K562 (cell line): Measurements from ENCODE around the gene OSM. TPM values are rescaled to one million over a fixed set of nuclear protein-coding genes. Genes with fewer than 3 reads are reported as not detected.

Source experiments
- ATAC-seq: fragments of 200-7000 bp; cut with Tn5 transposase; 3 replicates; pipeline ENCODE4 v1.9.1; 2020; ENCODE audit warnings: moderate library complexity
- BruUV-seq: library from RNA; stranded (reverse); fragments of 400-500 nt; replicated peaks from 2 replicates; lab custom pipeline; 2021; lab: Mats Ljungman, UMichigan
- CTCF ChIA-PET: fragments of 300-600 bp; formaldehyde crosslinking; extraction: SDS; loops from one replicate; lab custom pipeline; 2021; ENCODE audit warnings: low intra/inter-chr PET ratio; lab: Yijun Ruan, JAX
- POLR2A ChIA-PET: fragments of 300-600, 350-650 bp; sonication (Branson Sonifier 250); formaldehyde crosslinking; extraction: SDS; loops from one replicate; lab custom pipeline; 2021; ENCODE audit warnings: antibody characterized with exemption, inconsistent platforms; lab: Yijun Ruan, JAX
- DNase-seq, 4 experiments: peaks; one replicate each; pipeline versions ENCODE4 v3.0.0 to v3.0.0-alpha.2; 2011 to 2018; ENCODE audit warnings: low spot score in 3 of 4, mixed read lengths in 3 of 4; ENCODE audit errors: extremely low read depth in 1 of 4
- FAIRE-seq: peaks from 2 replicates; lab custom pipeline; 2011; peaks lifted over from hg19 to GRCh38; lab: Jason Lieb, UNC
- H2AFZ ChIP-seq: 2 replicates; pipeline ENCODE4 v1.6.0; 2011; ENCODE audit warnings: low read depth, low read length, control low read depth, inconsistent platforms
- H3K27ac ChIP-seq: fragments of 200-600 bp; 3 replicates; pipeline ENCODE4 v1.8.0; 2011; ENCODE audit warnings: low read depth, mild to moderate bottlenecking, control low read depth, inconsistent platforms, low read length, moderate library complexity, mixed read lengths; ENCODE audit errors: extremely low read depth
- H3K27me3 ChIP-seq, 2 experiments: fragments of 300-600 bp in 1 of 2; 2 replicates in 1 of 2; 3 replicates in 1 of 2; pipeline versions ENCODE4 v1.6.0 to v1.8.0; 2011; ENCODE audit warnings: inconsistent platforms in 2 of 2, low read length in 2 of 2, mild to moderate bottlenecking in 1 of 2, mixed read lengths in 1 of 2, moderate library complexity in 1 of 2; ENCODE audit not compliant: control insufficient read depth in 2 of 2, insufficient read depth in 2 of 2
- H3K36me3 ChIP-seq: fragments of 300-600 bp; 3 replicates; pipeline ENCODE4 v1.8.0; 2011; ENCODE audit warnings: mild to moderate bottlenecking, low read length, inconsistent platforms; ENCODE audit not compliant: control insufficient read depth, insufficient read depth
- H3K4me1 ChIP-seq, 2 experiments: fragments of 200-600 bp in 1 of 2; replicated peaks in 1 of 2; 2 replicates in 1 of 2; 3 replicates in 1 of 2; pipeline versions ENCODE4 v1.5.1 to v1.8.0; 2011; ENCODE audit warnings: inconsistent platforms in 2 of 2, low read length in 2 of 2, mild to moderate bottlenecking in 1 of 2, mixed read lengths in 1 of 2, moderate library complexity in 1 of 2; ENCODE audit not compliant: control insufficient read depth in 2 of 2, insufficient read depth in 2 of 2
- H3K4me2 ChIP-seq: 2 replicates; pipeline ENCODE4 v1.6.1; 2011; ENCODE audit warnings: low read length, control low read depth, inconsistent platforms, mixed read lengths; ENCODE audit not compliant: insufficient read depth
- H3K4me3 ChIP-seq: fragments of 200-600 bp; sonication (generic), shearing (Covaris generic); 2 replicates; pipeline ENCODE4 v1.5.1; 2016; ENCODE audit warnings: control low read depth, inconsistent platforms
- H3K79me2 ChIP-seq: fragments of 200-600 bp; 3 replicates; pipeline ENCODE4 v1.8.0; 2011; ENCODE audit warnings: low read length, inconsistent platforms; ENCODE audit not compliant: control insufficient read depth, insufficient read depth
- H3K9ac ChIP-seq, 2 experiments: 2 replicates each; pipeline versions ENCODE4 v1.6.0 to v1.6.1; 2011; ENCODE audit warnings: low read depth in 2 of 2, low read length in 2 of 2, control low read depth in 1 of 2, inconsistent platforms in 1 of 2, mild to moderate bottlenecking in 1 of 2, mixed read lengths in 1 of 2; ENCODE audit not compliant: insufficient read depth in 1 of 2
- H3K9me1 ChIP-seq: one replicate; pipeline ENCODE4 v1.6.0; 2011; ENCODE audit warnings: inconsistent platforms, mild to moderate bottlenecking, low read length, moderate library complexity; ENCODE audit not compliant: control insufficient read depth, insufficient read depth
- H3K9me3 ChIP-seq: replicated peaks from 2 replicates; pipeline ENCODE4 v1.5.1; 2011; ENCODE audit warnings: low read depth, low read length, inconsistent platforms; ENCODE audit not compliant: control insufficient read depth, insufficient read depth
- H4K20me1 ChIP-seq: replicated peaks from 2 replicates; pipeline ENCODE4 v1.6.1; 2011; ENCODE audit warnings: low read length, inconsistent platforms, mixed read lengths; ENCODE audit not compliant: control insufficient read depth, insufficient read depth
- BCL6 ChIP-seq: fragments of 250-450 bp; sonication (Bioruptor Pico); IDR thresholded peaks from 2 replicates; pipeline ENCODE4 v1.4.0; 2020
- BCOR ChIP-seq: fragments of 450-650 bp; IDR thresholded peaks from 2 replicates; pipeline ENCODE4 v1.6.1; 2016
- FOXJ3 ChIP-seq: sonication (generic); formaldehyde crosslinking; IDR thresholded peaks from 2 replicates; pipeline ENCODE4 v1.4.0; 2020; ENCODE audit warnings: mild to moderate bottlenecking, missing genetic modification reagents
- HMG20B ChIP-seq: fragments of 250-450 bp; sonication (Bioruptor Pico); IDR thresholded peaks from 2 replicates; pipeline ENCODE4 v1.5.0; 2021; ENCODE audit warnings: mild to moderate bottlenecking
- KAT7 ChIP-seq: sonication (generic); formaldehyde crosslinking; IDR thresholded peaks from 2 replicates; pipeline ENCODE4 v1.8.0; 2022; ENCODE audit warnings: missing genetic modification reagents, mild to moderate bottlenecking, borderline replicate concordance
- KDM1A ChIP-seq, 2 experiments: fragments of 450-650 bp; IDR thresholded peaks; 2 replicates each; pipeline ENCODE4 v1.6.1; 2016; ENCODE audit warnings: mild to moderate bottlenecking in 2 of 2
- PTBP1 ChIP-seq: fragments of 200-400 bp; formaldehyde crosslinking; IDR thresholded peaks from 2 replicates; pipeline ENCODE4 v1.6.1; 2017; ENCODE audit warnings: low read depth, low read length
- PTTG1 ChIP-seq: fragments of 450-650 bp; IDR thresholded peaks from 2 replicates; pipeline ENCODE4 v1.6.1; 2016; ENCODE audit warnings: low read depth, mild to moderate bottlenecking, missing genetic modification characterization, missing compliant biosample characterization
- RBM25 ChIP-seq: fragments of 200-400 bp; formaldehyde crosslinking; IDR thresholded peaks from 2 replicates; pipeline ENCODE4 v1.6.1; 2018; ENCODE audit warnings: low read length, low read depth, moderate library complexity; ENCODE audit not compliant: severe bottlenecking
- SMARCA5 ChIP-seq: fragments of 450-650 bp; IDR thresholded peaks from 2 replicates; pipeline ENCODE4 v1.6.1; 2016
- SNRNP70 ChIP-seq: fragments of 200-400 bp; formaldehyde crosslinking; optimal IDR thresholded peaks from 2 replicates; pipeline ENCODE3; 2017; ENCODE audit warnings: low read depth, low read length
- TRIM28 ChIP-seq: fragments of 450-650 bp; IDR thresholded peaks from 2 replicates; pipeline ENCODE4 v1.6.1; 2017
- ZBTB7A ChIP-seq: IDR thresholded peaks from 2 replicates; pipeline ENCODE4 v1.6.1; 2011; ENCODE audit warnings: low read depth, mild to moderate bottlenecking, low read length, moderate library complexity, borderline replicate concordance; ENCODE audit not compliant: control insufficient read depth
- ZFP36 ChIP-seq: fragments of 150-350 bp; IDR thresholded peaks from 2 replicates; pipeline ENCODE4 v1.6.1; 2018; ENCODE audit warnings: low read length, low read depth; ENCODE audit not compliant: partially characterized antibody
- ZFX ChIP-seq: sonication (generic); formaldehyde crosslinking; IDR thresholded peaks from 2 replicates; pipeline ENCODE4 v1.8.0; 2022; ENCODE audit warnings: mild to moderate bottlenecking, missing genetic modification reagents, moderate library complexity
- WGBS: fragments of 100-300 bp; shearing (Covaris generic); methylation state at CpG from one replicate; pipeline ENCODE4 v1.1.6; 2016; ENCODE audit warnings: low coverage, mixed read lengths; ENCODE audit not compliant: insufficient coverage; ENCODE audit errors: missing lambda C conversion rate; 5-methylcytosine and 5-hydroxymethylcytosine counted together
- in situ Hi-C: fragments of 300-500 bp; cut with MboI; formaldehyde crosslinking; loops from 4 replicates; pipeline ENCODE4 v1.15.0; 2018; ENCODE audit warnings: inconsistent platforms, mixed read lengths
- intact Hi-C: fragments of 100-400 bp; cut with micrococcal nuclease; formaldehyde crosslinking; loops from 2 replicates; pipeline ENCODE4 v1.14.2; 2022
- polyA plus RNA-seq, 8 experiments: library from polyadenylated mRNA; depleted of rRNA in 4 of 8; stranded (reverse) in 5 of 8; unstranded in 3 of 8; fragments of >200 nt; fragmentation: Nextera tagmentation in 2 of 8; fragmentation: Illumina TruSeq in 1 of 8; extraction: Ambion mirVana in 2 of 8; extraction: Trizol in 1 of 8; gene quantifications; 2 replicates each; pipeline versions ENCODE4 v1.2.1 to v1.2.3, GENCODE V29; 2011 to 2014; ENCODE audit warnings: inconsistent platforms in 1 of 8, missing spikeins in 1 of 8
- total RNA-seq, 7 experiments: library from RNA; depleted of rRNA in 6 of 7; stranded (reverse); fragments of >200 nt in 6 of 7; fragmentation: Illumina TruSeq in 2 of 7; extraction: Trizol in 2 of 7; gene quantifications; 2 replicates each; pipeline versions ENCODE4 v1.2.1 to v1.2.3, GENCODE V29; 2011 to 2021; ENCODE audit warnings: low replicate concordance in 1 of 7

The OSM gene
- total and polyA plus RNA-seq, 9 of the 15 experiments (the other 6 are each of a cell fraction or from before 2014, with no cell fraction given): 0.22 TPM; not detected in 8

GRCh38 chr22:30288419-30289140 is 21.9 kb upstream of the OSM start:
- WGBS: 34% methylated on average over 20 of the region's 27 CpGs
- Histone ChIP-seq H3K9me1 (no peaks in the 10 kb centered on the region), H3K4me3 (peak overlapping the region; percentile 58), H3K27ac (no peak overlapping the region), H3K27me3 (no peaks in the 10 kb centered on the region), H4K20me1 (peaks cover 6% of the 10 kb centered on the region; the same call in 1 of the 2 replicates), H2AFZ (peak overlapping the region; percentile 77; the same call in 1 of the 2 replicates), H3K9me3 (no peaks in the 10 kb centered on the region), H3K9ac (peak overlapping the region in 1 of 2 experiments; percentile 84; a peak in 3 of 4 replicates)
- DNase-seq: no peak
- FAIRE-seq: no peak
- intact Hi-C loops: loop anchor here (2.0 kb wide), 1 partner anchor 38 kb away; the partner anchor contains the start of gene TBC1D10A
- BruUV-seq: no TSS peak
- in situ Hi-C loops: loop anchor here (10.0 kb wide), 1 partner anchor 316 kb away; the partner anchor contains the start of gene TCN2
- TF ChIP-seq SNRNP70 (no peak), BCL6 (CRISPR knock-in tag) (no peak), BCOR (peak; percentile 87), PTBP1 (0 out of 2 replicates have a peak, but pooled peaks have one; percentile 36), KDM1A (IDR thresholded peaks at IDR 0.05) (peak; percentile 35 to 64; a peak in 3 of 4 replicates), KAT7 (CRISPR knock-in tag) (no peak), ZFP36 (peak; percentile 77), TRIM28 (no peak), PTTG1 (tag) (no peak), FOXJ3 (no peak), HMG20B (CRISPR knock-in tag) (no peak), RBM25 (peak; percentile 93), ZFX (CRISPR knock-in tag) (peak; percentile 47; the same call in 1 of the 2 replicates), SMARCA5 (peak; percentile 72), ZBTB7A (0 out of 2 replicates have a peak, but pooled peaks have one; percentile 19)
- TF ChIP-seq, all 486 proteins: peak for 8
- H3K4me2 ChIP-seq: peak overlapping the region; percentile 60
- ATAC-seq: no peak
- ChIA-PET POLR2A (interaction anchor here (0.6 to 1.4 kb wide), 3 partner anchors 11 to 69 kb away, joined by 5 to 8 read pairs (median 6); no protein-coding TSS in a partner anchor), CTCF (interaction anchor here (1.2 to 2.9 kb wide), 5 partner anchors 26 to 197 kb away, joined by 3 to 31 read pairs (median 17); partner anchors contain the start of gene RNF215)
- H3K36me3 ChIP-seq: peaks cover 11% of the 10 kb centered on the region; the same call in 1 of the 3 replicates
- no peaks in the 10 kb centered on the region for H3K79me2 ChIP-seq
- peaks cover 21 to 65% of the 10 kb centered on the region in 2 experiments; a peak in 4 of 5 replicates for H3K4me1 ChIP-seq
